HG03175 (cell line): Measurements from ENCODE around the gene KLHL33.
"Not testable (repeated sequence)": the region's sequence is repeated elsewhere in the genome, so short reads cannot be mapped to it uniquely, and the experiment has no call there.

Experiments
- ATAC-seq: cut with Tn5 transposase; IDR thresholded peaks from one replicate; pipeline ENCODE4 v1.9.1; 2021; ENCODE audit warnings: mild to moderate bottlenecking, moderate library complexity; ENCODE audit not compliant: unreplicated experiment

KLHL33 gene

GRCh38 chr14:20454516-20455354 is 18.8 kb upstream of the KLHL33 start, which contains the start of the genes APEX1 and OSGEP:
TSS of gene APEX1 (plus strand) at chr14:20455226. CDS start at chr14:20455646, 420 bp downstream.
TSS of gene OSGEP (minus strand) at chr14:20454812. CDS start at chr14:20454683, 129 bp downstream.
- peak; percentile 90 for ATAC-seq

GRCh38 chr14:20452831-20453230 is 16.9 kb upstream of the KLHL33 start:
- ATAC-seq: not testable (repeated sequence)

- no peak for ATAC-seq
Observed at GRCh38 chr14:20446889-20447288, 10.9 kb upstream of the KLHL33 start.

GRCh38 chr14:20443650-20444049 is 7.7 kb upstream of the KLHL33 start:
- not testable (repeated sequence) for ATAC-seq

GRCh38 chr14:20441461-20441860 is 5.5 kb upstream of the KLHL33 start:
- ATAC-seq: no peak

- ATAC-seq: no peak
Observed at GRCh38 chr14:20440882-20441281, 4.9 kb upstream of the KLHL33 start.

GRCh38 chr14:20440465-20440864 is 4.5 kb upstream of the KLHL33 start:
- ATAC-seq: no peak

- ATAC-seq: peak; percentile 64
Observed at GRCh38 chr14:20438664-20439063, 2.7 kb upstream of the KLHL33 start.

GRCh38 chr14:20436363-20436755 is 393 bp upstream of the KLHL33 start:
- no peak for ATAC-seq

GRCh38 chr14:20434701-20435581 is 1.0 kb downstream of the KLHL33 start:
- no peak for ATAC-seq

- no peak for ATAC-seq
Observed at GRCh38 chr14:20429801-20430669, 5.9 kb downstream of the KLHL33 start.

- no peak for ATAC-seq
Observed at GRCh38 chr14:20428802-20429201, 7.2 kb downstream of the KLHL33 start.

- ATAC-seq: peak; percentile 16
Observed at GRCh38 chr14:20428010-20428365, 8.0 kb downstream of the KLHL33 start.

GRCh38 chr14:20427231-20428009 is 8.5 kb downstream of the KLHL33 start:
- peak; percentile 72 for ATAC-seq

GRCh38 chr14:20424851-20425250 is 11.1 kb downstream of the KLHL33 start:
- no peak for ATAC-seq

- ATAC-seq: no peak
Observed at GRCh38 chr14:20422886-20423285, 13.1 kb downstream of the KLHL33 start.

GRCh38 chr14:20421267-20421666 is 14.7 kb downstream of the KLHL33 start:
- no peak for ATAC-seq

- ATAC-seq: no peak
Observed at GRCh38 chr14:20419419-20419818, 16.5 kb downstream of the KLHL33 start.

- ATAC-seq: no peak
Observed at GRCh38 chr14:20418501-20418909, 17.5 kb downstream of the KLHL33 start.
